ENCODE measurements around the gene TAS1R1. TPM values are rescaled to one million over a fixed set of nuclear protein-coding genes. Genes with fewer than 3 reads are reported as not detected.

The TAS1R1 gene
- total and polyA plus RNA-seq, 2 experiments from 2014 or later = 0.17 TPM; not detected in 1

DNA sequence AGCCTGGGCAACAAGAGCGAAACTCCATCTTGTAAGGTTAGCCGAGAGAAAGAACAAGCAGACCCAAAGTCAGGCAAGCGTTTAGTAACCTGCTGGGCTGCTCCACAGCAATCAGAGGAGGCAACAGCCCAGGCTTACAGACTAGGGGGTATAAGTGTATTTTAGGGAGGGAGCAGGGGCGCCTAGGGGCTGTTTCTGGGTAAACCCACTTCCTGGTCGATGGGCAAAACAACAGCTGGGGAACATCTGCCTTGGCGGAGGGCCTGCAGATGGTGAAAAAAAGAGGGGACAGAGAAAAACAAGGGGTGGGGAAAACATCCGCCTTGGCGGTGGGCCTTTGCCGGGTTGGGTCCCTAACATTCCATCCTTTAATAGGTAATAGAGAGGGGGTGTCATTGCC is 5.2 kb downstream of the TAS1R1 start:
- Histone ChIP-seq H3K27me3 (peaks cover 12% of the 10 kb centered on the region), H3K4me1 (ENCODE audit: low read depth) (no peaks in the 10 kb centered on the region), H3K9me3 (ENCODE audit: low read depth) (no peaks in the 10 kb centered on the region), H3K27ac (no peak overlapping the region), H3K36me3 (no peaks in the 10 kb centered on the region), H3K4me3 (no peak overlapping the region)
- DNase-seq (ENCODE audit: low read depth in 1 of 2, low spot score in 1 of 2) = no peak
- TF ChIP-seq CTCF (IDR thresholded peaks at IDR 0.05; ENCODE audit: low read depth, low read length) = no peak

DNA sequence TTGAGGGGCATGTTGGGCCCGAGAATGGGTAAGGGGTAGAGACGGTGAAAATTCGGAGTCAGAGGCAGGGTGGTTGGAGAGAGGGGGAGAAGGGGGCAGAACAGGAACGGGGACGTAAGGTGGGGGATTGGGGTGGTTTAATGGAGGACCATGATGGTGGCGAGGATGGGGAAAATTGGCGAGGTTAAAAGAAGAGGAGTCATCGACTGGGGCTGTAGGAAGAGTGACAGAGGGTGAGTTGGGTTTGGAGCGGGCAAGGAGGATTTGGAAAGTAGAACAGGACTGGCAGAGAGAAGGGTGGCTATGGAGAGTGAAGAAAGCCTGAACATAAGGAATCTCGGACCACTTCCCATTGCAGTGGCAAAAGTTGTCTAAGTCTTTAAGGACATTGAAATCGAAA is 13.9 kb downstream of the TAS1R1 start:
- Histone ChIP-seq H3K9me3 (ENCODE audit: low read depth) (no peaks in the 10 kb centered on the region), H3K27me3 (peaks cover 15% of the 10 kb centered on the region), H3K27ac (no peak overlapping the region), H3K4me3 (no peak overlapping the region), H3K4me1 (ENCODE audit: low read depth) (no peaks in the 10 kb centered on the region), H3K36me3 (no peaks in the 10 kb centered on the region)
- TF ChIP-seq CTCF (IDR thresholded peaks at IDR 0.05; ENCODE audit: low read depth, low read length) = no peak
- DNase-seq (ENCODE audit: low read depth in 1 of 2, low spot score in 1 of 2) = no peak

- H3K27ac ChIP-seq = no peak overlapping the region
- peaks cover 6% of the 10 kb centered on the region for H3K27me3 ChIP-seq
- no peaks in the 10 kb centered on the region for H3K4me1 ChIP-seq (ENCODE audit: low read depth)
- DNase-seq (ENCODE audit: low read depth in 1 of 2, low spot score in 1 of 2) = no peak
- no peaks in the 10 kb centered on the region for H3K9me3 ChIP-seq (ENCODE audit: low read depth)
- H3K36me3 ChIP-seq = no peaks in the 10 kb centered on the region
- TF ChIP-seq CTCF (IDR thresholded peaks at IDR 0.05; ENCODE audit: low read depth, low read length) = no peak
- H3K4me3 ChIP-seq = no peak overlapping the region
Measured at GRCh38 chr1:6570100-6570499, 15.0 kb downstream of the TAS1R1 start.

DNA sequence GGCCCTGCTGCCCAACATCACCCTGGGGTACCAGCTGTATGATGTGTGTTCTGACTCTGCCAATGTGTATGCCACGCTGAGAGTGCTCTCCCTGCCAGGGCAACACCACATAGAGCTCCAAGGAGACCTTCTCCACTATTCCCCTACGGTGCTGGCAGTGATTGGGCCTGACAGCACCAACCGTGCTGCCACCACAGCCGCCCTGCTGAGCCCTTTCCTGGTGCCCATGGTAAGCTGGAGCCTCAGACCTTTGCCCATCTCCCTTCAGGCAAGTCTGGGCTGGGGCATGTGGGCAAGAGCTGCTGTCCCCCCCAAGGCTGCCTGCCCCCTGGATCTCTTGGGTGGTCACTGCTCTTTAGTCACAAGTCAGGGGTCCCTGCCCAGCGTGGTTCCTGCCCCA is 15.9 kb downstream of the TAS1R1 start:
- Histone ChIP-seq H3K9me3 (ENCODE audit: low read depth) (no peaks in the 10 kb centered on the region), H3K27ac (no peak overlapping the region), H3K4me3 (no peak overlapping the region), H3K36me3 (no peaks in the 10 kb centered on the region), H3K4me1 (ENCODE audit: low read depth) (no peaks in the 10 kb centered on the region), H3K27me3 (no peaks in the 10 kb centered on the region)
- TF ChIP-seq CTCF (IDR thresholded peaks at IDR 0.05; ENCODE audit: low read depth, low read length) = no peak
- no peak for DNase-seq (ENCODE audit: low read depth in 1 of 2, low spot score in 1 of 2)

DNA sequence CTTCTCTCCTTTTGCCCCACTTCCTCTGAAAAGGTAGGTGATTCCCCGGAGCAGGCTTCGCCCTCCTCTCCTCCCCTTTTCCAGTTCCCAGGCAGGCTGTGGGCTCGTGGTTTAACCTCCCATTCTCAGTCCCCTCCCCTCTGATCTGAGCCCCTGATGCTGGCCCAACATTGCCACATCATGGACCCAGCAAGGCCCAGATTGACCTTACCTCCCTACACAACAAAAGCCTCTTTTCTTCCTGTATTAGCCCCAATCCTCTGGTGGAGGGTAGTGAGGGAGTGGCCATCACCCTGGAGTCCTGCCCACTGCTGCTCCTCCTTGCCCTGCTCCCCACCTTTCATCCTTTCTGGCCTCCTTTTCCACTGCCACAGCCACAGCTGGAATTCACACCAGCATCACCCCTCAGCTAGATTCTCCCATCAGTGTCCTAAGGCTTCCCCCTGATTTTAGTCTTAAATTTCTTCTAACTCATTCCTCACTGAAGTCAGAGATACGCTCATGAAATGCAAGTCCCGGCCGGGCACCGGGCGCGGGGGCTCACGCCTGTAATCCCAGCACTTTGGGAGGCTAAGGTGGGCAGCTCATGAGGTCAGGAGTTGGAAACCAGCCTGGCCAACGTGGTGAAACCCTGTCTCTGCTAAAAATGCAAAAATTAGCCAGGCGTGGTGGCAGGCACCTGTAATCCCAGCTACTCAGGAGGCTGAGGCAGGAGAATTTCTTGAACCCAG is 17.7 kb downstream of the TAS1R1 start:
- Histone ChIP-seq H3K9me3 (ENCODE audit: low read depth) (no peaks in the 10 kb centered on the region), H3K4me1 (ENCODE audit: low read depth) (no peaks in the 10 kb centered on the region), H3K4me3 (no peak overlapping the region), H3K36me3 (no peaks in the 10 kb centered on the region), H3K27ac (no peak overlapping the region), H3K27me3 (no peaks in the 10 kb centered on the region)
- no peak for DNase-seq (ENCODE audit: low read depth in 1 of 2, low spot score in 1 of 2)
- TF ChIP-seq CTCF (IDR thresholded peaks at IDR 0.05; ENCODE audit: low read depth, low read length) = no peak

All from cardiac muscle cell (in vitro differentiated cells and primary cell).